HG02759 (cell line): Measurements from ENCODE around the gene PAX6.
A peak's percentile ranks its signal among the peaks of the same experiment; 100 is the strongest.

Source experiments
- ATAC-seq: cut with Tn5 transposase; IDR thresholded peaks from one replicate; pipeline ENCODE4 v1.9.1; 2021; ENCODE audit warnings: mild to moderate bottlenecking, moderate library complexity; ENCODE audit not compliant: unreplicated experiment

PAX6 gene

GRCh38 chr11:31798554-31799434 lies 12.3 kb downstream of the PAX6 start:
- peak; percentile 61 for ATAC-seq

DNA sequence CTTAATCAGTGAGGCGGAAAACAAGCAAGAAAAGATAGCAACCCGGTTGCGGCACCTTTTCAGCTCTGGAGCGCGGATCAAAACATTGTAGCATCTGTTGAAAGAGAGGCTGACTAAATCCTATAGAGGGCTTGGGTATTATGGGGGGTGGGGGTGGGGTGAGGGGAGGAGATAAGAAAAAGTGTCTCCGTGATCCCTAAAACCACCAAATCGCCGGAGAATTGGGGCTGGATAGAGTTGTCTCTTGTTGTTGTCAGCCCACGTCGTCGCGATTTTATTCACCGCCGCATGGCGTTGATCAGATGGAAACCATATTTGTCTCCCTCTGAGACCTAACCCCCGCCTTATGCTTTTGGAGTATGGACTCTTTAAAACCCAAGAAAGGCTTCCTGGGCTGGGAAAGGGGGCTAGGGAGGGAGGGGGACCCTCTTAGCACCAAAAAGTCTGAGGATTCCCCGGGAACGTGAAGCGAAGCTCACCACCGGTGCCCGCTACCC lies 13.0 kb downstream of the PAX6 start:
- ATAC-seq = no peak

DNA sequence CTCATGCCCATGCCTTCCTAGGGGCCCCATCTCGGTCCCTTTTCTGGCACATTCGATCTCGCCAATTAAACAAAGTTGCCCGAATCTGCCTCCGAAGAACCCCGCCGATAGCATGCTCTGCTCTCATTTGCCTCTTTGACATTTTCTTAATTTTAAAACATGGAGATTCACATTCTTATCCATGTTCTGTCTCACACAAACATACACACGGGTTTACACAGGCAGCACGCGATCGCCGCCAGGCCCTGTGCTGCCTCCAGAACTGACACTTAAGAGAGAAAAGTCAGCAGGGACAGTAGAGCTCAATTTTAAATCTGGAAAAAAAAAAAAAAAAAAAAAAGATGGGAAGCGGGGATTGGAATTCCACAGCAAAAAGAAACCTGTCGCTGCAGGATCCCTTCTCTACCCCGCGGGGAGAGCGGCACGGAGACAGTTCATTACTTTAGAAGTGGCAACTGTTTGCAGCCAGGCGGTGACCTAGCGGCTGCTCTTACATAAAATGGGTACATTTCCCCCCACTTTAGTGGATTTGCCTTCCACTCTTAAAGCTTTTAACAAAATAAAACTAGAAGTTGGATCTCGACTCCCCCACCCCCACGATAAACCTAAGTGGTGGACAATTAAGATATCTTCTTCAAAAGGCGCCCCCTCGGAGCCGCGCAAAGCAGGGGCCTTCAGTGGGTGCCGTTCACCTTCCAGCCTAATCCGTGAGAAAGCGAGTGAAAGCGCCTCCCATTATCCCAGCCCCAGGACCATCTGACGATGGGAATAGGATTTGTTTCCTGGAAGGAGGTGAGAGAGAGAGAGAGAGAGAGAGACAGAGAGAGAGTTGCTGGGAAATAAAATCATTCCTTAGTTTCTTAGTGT lies 13.7 kb downstream of the PAX6 start:
- ATAC-seq = no peak

- ATAC-seq = no peak
These were observed 14.5 kb downstream of the PAX6 start for GRCh38 chr11:31796499-31797189.

- ATAC-seq = no peak
These were observed 15.2 kb downstream of the PAX6 start for GRCh38 chr11:31795706-31796498.

GRCh38 chr11:31794548-31794947 lies 16.6 kb downstream of the PAX6 start:
- no peak for ATAC-seq

GRCh38 chr11:31793264-31793663 lies 17.9 kb downstream of the PAX6 start:
- ATAC-seq = no peak

DNA sequence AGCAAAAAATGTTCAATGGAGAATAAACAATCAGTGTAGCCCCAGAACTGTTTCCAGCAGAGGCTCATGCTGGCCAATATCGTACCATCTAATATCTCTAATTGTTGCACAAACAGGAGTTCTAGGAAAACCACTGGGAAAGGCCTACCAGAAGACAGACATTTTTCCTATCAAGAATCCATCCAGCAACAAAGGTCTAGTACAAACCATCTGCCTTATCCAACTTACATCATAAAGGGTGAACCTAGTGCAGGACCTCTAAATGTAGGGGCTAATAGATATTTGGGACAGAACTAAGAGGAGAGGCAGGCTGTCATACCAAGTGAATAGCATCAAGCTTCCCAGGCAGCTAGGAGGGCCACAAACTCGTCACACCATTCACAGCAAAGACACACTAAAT lies 18.7 kb downstream of the PAX6 start:
- no peak for ATAC-seq

- ATAC-seq = no peak
These were observed 19.1 kb downstream of the PAX6 start for GRCh38 chr11:31792036-31792435.

DNA sequence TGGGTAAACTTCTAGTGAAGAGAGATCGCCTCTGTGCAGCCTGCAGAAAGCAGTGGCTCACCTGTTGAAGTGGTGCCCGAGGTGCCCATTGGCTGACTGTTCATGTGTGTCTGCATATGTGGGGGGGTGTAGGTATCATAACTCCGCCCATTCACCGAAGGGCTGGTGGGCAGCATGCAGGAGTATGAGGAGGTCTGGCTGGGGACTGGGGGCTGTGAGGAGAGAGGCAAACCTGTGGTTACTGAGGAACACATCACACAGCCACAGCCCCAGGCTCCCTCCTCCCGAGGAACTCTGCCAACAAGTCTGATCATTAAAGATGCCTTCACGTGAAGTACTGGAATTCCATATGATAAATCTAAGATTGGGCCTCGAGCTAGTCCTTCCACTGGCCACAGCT lies 20.5 kb downstream of the PAX6 start:
- no peak for ATAC-seq

DNA sequence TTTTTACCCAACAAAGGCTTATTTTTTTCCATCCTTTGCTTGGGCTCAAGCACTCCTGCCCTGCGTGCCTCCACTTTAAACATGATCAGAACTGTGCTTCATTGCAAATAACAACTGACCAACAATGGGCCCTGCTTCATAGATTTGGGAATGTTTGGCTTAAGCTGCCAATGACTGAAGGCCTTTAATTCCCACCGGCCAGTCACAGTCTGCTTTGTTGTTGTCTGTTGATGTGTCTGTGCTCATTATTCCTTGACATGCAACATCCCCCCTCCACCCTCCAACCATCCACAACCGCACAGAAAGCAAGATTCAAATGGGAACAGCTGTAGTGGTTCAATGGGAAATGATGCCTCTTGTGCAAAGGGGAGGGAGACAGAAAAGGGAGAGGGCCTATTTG lies 23.0 kb downstream of the PAX6 start:
- no peak for ATAC-seq

DNA sequence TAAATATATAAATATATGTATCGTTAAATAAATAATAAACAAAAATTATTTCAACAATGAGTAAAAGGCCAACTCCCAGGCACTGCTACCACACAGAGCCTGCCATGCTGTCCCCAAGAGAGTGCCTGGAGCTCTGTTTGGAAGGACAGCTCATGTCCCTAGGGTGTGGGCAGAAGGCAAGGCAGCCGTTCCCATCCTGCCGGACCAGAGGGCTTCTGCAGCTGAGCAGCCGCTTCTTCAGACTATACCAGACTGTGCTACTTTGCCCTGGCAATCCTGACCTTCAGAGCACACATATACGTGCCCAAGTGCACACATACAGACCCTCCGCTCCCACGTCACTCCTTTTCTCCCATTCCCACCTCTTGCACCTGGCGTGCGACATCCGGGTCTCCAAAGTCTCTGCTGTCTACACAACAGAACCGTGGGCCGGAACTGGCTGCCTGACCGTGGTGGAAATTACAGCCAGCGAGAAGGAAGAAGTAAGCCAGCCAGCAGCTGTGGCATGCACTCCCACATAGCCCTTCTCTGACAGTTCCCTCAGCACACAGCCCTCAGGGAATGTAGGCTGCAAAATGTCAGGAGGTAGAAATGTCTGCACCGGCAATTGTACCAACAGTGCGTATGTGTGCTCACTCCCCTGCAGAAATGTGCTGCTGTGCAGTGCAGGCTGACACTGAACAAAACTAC lies 24.0 kb downstream of the PAX6 start:
- ATAC-seq = no peak

DNA sequence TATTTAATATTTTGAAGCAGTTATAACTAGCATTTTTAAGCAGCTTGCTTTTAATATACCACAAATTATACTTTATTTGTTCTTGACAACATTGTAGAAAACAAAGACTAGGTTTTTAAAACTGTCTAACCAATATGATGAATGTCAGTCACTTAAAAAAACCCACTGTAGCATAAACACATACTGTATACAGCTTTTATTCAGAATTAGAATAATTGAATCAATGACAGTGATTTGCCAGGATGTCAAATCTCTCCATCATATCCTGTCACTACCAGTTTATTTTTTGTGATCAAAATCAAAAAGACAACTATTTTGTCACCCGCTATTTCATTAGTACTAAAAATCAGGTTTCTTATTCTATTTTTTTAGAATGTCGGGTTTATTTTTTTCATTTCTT lies 26.5 kb downstream of the PAX6 start:
- no peak for ATAC-seq

DNA sequence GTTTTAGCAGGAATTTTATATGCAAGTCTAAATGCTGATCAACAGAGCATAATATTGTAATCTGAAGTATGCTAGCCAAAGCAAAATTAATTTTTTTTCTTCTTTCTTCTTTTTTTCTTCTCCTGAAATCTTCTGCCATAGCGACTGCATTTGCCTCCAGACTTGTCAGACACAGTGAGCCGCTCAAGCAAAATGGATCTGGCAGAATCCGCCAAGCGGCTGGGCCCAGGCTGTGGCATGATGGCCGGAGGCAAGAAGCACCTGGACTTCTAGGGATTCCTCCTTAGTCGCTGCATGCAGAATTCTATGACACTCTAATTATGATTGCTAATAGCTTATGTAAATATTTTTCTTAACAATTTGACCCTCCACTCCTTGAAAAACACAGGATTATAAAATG lies 27.9 kb downstream of the PAX6 start:
- no peak for ATAC-seq

DNA sequence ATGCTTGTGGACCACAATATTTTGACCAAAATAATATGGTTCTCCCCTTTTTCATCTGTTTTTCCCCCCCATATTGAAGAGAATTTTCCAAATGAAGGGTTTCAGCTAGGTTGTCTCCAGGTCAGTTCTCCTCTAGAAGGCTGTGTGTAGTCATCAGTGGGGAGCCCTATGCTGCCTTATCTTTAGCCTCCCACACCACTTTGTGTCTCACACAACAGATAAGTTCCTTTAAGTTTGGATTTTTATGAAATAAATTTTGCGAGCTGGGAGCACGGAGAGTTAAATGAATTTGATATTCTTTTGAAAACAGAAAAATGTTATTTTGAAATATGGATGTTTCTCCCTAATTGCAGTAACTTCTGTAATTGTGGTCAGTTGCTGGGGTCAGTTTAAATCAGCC lies 28.9 kb downstream of the PAX6 start:
- ATAC-seq = no peak

- no peak for ATAC-seq
These were observed 30.6 kb downstream of the PAX6 start for GRCh38 chr11:31780480-31780971.

DNA sequence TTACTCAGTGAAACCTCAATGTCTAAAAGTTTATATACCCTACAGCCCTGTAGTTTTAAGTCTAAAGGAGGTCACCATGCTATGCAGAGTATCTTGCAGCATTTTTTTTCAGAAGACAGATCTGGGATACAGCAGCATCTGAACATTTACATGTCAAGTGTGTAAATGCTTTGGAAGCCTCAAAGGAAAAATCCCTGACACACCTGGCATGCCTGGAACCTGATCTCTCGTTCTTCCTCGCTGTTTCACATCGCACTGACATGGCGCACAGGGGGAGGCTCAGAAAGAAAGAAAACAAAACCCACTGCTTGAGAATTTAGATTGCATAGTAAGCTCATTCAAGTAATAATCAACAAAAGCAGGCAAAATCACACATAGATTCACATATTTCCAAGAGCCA lies 31.0 kb downstream of the PAX6 start:
- no peak for ATAC-seq

GRCh38 chr11:31779374-31779791 lies 31.7 kb downstream of the PAX6 start:
- no peak for ATAC-seq

DNA sequence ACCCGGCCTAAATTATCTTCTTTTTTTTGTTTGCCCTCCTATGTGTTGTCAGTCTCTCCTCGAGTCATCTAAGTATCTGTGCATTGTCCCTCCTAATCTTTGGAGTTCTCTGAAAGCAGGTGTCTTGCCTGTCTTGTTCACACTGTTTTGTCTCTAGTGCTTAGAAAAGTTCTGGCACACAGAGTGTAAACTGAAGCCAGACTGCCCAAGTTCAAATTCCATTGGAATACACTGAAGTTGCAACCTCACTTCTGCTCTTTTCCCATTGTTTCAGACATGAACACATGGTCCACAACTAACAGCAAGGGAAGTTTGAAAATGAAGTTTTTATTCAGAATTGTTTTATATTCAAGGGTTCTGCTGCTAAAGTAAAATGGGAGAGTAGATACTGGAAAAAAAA lies 38.7 kb downstream of the PAX6 start:
- no peak for ATAC-seq
